HUES48 (cell line): ENCODE measurements around the gene GNG2.
"Not testable (repeated sequence)": the region's sequence is repeated elsewhere in the genome, so short reads cannot be mapped to it uniquely, and the experiment has no call there.

Experiments
- H3K27ac ChIP-seq: one replicate; pipeline ENCODE4 v1.7.0; 2013; ENCODE audit warnings: low read depth, low read length, inconsistent platforms
- H3K27me3 ChIP-seq: 2 replicates; pipeline ENCODE4 v1.6.1; 2013; ENCODE audit warnings: mild to moderate bottlenecking, low read length; ENCODE audit not compliant: control insufficient read depth, insufficient read depth
- H3K36me3 ChIP-seq: 2 replicates; pipeline ENCODE4 v1.6.1; 2013; ENCODE audit warnings: low read length; ENCODE audit not compliant: control insufficient read depth, insufficient read depth
- H3K4me1 ChIP-seq: 2 replicates; pipeline ENCODE4 v1.6.1; 2013; ENCODE audit warnings: mild to moderate bottlenecking, low read length; ENCODE audit not compliant: control insufficient read depth, insufficient read depth
- H3K4me3 ChIP-seq: 2 replicates; pipeline ENCODE4 v1.5.1; 2013; ENCODE audit warnings: mild to moderate bottlenecking, low read depth, low read length
- H3K9ac ChIP-seq: 2 replicates; pipeline ENCODE4 v1.6.1; 2013; ENCODE audit warnings: mild to moderate bottlenecking, low read depth, low read length, moderate library complexity
- H3K9me3 ChIP-seq: 2 replicates; pipeline ENCODE4 v1.6.1; 2013; ENCODE audit warnings: low read length; ENCODE audit not compliant: control insufficient read depth, insufficient read depth

Gene GNG2

DNA sequence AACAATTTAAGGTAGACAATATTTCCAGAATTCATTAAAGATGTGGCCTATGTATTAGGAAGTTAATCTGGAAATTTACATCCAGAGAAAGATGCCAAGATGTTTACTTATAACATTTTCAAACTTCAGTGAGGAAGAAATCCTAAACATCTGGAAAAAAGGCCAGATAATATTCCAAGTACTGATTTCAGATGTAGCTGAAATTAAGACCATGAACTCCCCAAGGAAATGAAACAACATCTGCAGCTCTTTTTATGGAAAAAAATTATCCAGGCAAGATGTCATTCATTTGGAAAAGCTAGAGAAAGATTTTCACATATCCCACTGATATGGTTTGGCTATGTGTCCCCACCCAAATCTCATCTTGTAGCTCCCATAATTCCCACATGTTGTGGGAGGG lies 35.0 kb downstream of the GNG2 start:
- H3K4me3 ChIP-seq: no peak overlapping the region
- no peak overlapping the region for H3K27ac ChIP-seq
- no peaks in the 10 kb centered on the region for H3K9me3 ChIP-seq
- H3K36me3 ChIP-seq: no peaks in the 10 kb centered on the region
- no peaks in the 10 kb centered on the region for H3K27me3 ChIP-seq
- H3K4me1 ChIP-seq: no peaks in the 10 kb centered on the region
- H3K9ac ChIP-seq: no peak overlapping the region

DNA sequence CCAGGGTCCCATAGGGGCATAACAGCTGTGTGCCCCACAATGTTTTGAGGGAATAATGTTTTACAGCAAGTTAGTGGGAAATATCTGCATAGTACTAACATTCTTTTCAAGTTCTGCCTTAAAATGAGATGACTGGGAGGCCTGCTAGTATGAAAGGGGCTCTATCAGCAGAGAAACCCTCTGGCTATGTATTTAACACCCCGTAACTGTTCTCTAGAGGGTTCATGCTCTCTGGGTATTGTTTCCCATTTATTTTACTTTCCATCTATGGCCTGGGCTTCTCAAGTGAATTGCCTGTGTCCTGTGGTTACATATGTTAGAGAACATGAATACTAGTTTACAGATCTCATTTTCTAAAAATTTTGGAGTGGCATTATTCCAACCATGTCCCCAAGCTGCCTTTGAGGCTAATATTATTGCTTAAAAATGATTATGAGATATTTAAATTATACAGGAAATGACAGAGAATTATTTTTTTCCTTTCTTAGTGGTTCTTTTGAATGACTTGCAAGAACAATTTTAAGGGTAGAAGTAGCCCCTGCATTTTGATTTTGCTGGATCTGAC lies 37.5 kb downstream of the GNG2 start:
- Histone ChIP-seq H3K4me3 (no peak overlapping the region), H3K27ac (no peak overlapping the region), H3K36me3 (no peaks in the 10 kb centered on the region), H3K9ac (no peak overlapping the region), H3K27me3 (no peaks in the 10 kb centered on the region), H3K9me3 (no peaks in the 10 kb centered on the region), H3K4me1 (no peaks in the 10 kb centered on the region)

- H3K4me1 ChIP-seq: no peaks in the 10 kb centered on the region
- H3K4me3 ChIP-seq: no peak overlapping the region
- H3K9ac ChIP-seq: no peak overlapping the region
- no peaks in the 10 kb centered on the region for H3K27me3 ChIP-seq
- H3K36me3 ChIP-seq: no peaks in the 10 kb centered on the region
- no peaks in the 10 kb centered on the region for H3K9me3 ChIP-seq
- H3K27ac ChIP-seq: no peak overlapping the region
Measured at GRCh38 chr14:51901475-51902024, 41.1 kb downstream of the GNG2 start.

- H3K4me1 ChIP-seq, H3K36me3 ChIP-seq, H3K27ac ChIP-seq, H3K9me3 ChIP-seq, H3K27me3 ChIP-seq, H3K4me3 ChIP-seq, H3K9ac ChIP-seq: not testable (repeated sequence)
Measured at GRCh38 chr14:51905656-51906121, 45.3 kb downstream of the GNG2 start.

DNA sequence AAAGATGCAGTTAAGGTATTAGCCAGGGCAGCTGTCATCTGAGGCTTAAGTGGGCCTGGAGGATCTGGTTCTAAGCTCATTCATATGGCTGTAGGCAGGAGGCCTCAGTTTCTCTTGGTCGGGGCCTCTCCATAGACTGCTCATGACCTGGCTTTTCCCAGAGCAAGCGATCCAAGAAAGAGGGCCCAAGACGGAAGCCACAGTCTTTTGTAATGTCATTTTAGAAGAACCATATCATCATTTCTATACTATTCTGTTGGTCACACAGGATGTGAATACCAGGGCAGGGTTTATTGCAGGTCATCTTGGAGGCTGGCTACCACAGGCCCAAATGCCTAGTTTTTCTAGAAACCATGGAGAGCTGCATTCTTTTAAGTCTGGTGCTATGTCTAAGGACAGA lies 47.7 kb downstream of the GNG2 start:
- Histone ChIP-seq H3K9me3 (no peaks in the 10 kb centered on the region), H3K36me3 (no peaks in the 10 kb centered on the region), H3K4me3 (no peak overlapping the region), H3K4me1 (no peaks in the 10 kb centered on the region), H3K27ac (no peak overlapping the region), H3K27me3 (no peaks in the 10 kb centered on the region), H3K9ac (no peak overlapping the region)

DNA sequence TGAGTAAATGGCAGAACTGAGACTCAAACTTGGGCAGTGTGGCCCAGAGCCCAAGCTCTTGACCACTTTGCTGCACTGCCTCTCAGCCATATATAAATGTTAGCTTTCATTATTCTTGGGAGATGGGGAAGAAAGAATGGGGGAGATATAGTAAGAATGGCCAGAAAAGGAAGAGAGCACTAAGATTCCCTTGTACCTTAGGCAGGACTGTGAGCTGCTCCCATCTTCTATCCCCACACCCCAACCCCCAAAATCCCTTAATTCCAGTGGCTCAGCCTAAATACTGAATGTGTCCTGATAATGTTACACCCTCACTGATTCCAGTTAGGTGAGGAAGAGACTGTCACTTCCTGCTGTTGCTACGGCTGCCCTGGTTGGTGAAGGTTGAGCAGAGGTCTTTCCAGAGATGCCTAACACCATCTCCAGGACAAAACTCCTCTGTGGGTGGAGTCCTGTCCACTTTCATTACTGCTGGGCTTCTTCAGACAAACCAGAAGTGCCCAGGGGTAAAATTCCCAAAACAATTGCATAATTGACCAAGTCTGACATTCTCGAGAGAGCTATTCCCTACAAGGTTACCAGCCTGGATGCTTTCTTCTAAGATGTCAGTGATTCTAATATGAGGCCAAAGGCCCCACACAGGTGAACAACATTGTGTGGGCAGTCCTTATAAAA lies 51.8 kb downstream of the GNG2 start:
- Histone ChIP-seq H3K36me3 (no peaks in the 10 kb centered on the region), H3K27ac (no peak overlapping the region), H3K27me3 (no peaks in the 10 kb centered on the region), H3K9me3 (no peaks in the 10 kb centered on the region), H3K4me3 (no peak overlapping the region), H3K4me1 (no peaks in the 10 kb centered on the region), H3K9ac (no peak overlapping the region)

GRCh38 chr14:51914310-51914709 lies 53.9 kb downstream of the GNG2 start:
- no peaks in the 10 kb centered on the region for H3K36me3 ChIP-seq
- H3K4me1 ChIP-seq: no peaks in the 10 kb centered on the region
- no peak overlapping the region for H3K4me3 ChIP-seq
- H3K27me3 ChIP-seq: no peaks in the 10 kb centered on the region
- no peak overlapping the region for H3K9ac ChIP-seq
- no peaks in the 10 kb centered on the region for H3K9me3 ChIP-seq
- H3K27ac ChIP-seq: no peak overlapping the region

DNA sequence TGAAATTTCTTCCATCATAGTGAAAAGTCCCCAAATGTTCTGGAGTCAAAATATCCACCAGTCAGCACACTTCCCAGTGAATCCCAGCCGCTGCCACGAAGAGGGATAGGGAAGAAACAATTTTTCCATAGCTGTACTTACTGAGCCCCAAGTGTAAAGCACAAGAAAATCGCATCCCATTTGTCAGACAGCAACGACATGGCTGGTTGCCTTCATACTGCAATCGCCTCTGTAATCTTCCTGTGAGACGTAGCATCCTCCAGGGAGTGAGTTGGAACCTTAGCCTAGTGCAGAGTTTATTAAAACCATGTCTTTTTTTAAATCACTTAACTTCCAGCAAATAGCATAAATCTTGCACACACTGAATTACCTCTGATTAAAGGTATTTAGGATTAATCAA lies 56.8 kb downstream of the GNG2 start:
- no peaks in the 10 kb centered on the region for H3K9me3 ChIP-seq
- H3K27me3 ChIP-seq: no peaks in the 10 kb centered on the region
- H3K4me1 ChIP-seq: no peaks in the 10 kb centered on the region
- no peak overlapping the region for H3K9ac ChIP-seq
- no peak overlapping the region for H3K4me3 ChIP-seq
- no peak overlapping the region for H3K27ac ChIP-seq
- H3K36me3 ChIP-seq: no peaks in the 10 kb centered on the region

DNA sequence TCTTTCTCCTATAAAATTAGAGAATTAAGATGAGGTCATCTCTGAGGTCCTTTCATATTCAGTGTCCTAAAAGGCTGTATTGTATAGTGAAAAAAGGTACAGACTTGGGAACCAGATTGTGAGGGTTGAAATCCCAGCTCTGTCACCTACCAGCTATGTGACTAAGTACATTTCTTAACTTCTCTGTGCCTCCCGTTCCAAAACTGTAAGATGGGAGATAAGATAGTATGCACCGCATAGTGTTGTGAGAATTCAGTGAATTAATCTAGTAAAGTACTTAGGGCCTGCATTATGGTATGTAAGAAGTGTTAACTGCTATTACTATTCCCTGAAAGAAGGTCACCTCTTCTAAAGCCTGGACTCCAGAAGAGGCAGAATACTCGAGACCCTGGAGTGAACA lies 60.6 kb downstream of the GNG2 start:
- Histone ChIP-seq H3K9me3 (no peaks in the 10 kb centered on the region), H3K27ac (no peak overlapping the region), H3K4me3 (no peak overlapping the region), H3K36me3 (no peaks in the 10 kb centered on the region), H3K27me3 (no peaks in the 10 kb centered on the region), H3K9ac (no peak overlapping the region), H3K4me1 (peaks cover 8% of the 10 kb centered on the region; the same call in 1 of the 2 replicates)

DNA sequence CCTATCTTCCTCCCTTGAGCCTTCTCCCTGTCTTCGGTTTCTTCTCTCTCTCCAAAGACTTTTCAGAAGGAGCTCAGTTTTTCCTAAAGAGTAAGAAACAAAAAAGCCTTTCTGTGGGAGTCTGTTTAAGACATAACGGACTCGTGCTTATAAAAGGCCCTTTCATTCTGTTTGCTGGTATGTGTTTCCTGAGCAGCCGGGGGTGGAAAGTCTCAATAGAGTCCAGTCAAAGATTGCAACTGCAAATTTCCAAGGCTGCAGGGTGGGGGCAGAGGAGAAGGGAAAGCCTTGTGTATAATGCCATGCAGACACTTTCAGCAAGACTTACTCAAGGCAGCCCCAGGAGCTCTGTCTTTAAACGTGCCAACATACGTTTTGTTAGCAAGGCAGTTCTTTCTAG lies 62.2 kb downstream of the GNG2 start:
- Histone ChIP-seq H3K4me1 (peaks cover 8% of the 10 kb centered on the region; the same call in 1 of the 2 replicates), H3K36me3 (no peaks in the 10 kb centered on the region), H3K27me3 (no peaks in the 10 kb centered on the region), H3K4me3 (no peak overlapping the region), H3K9me3 (no peaks in the 10 kb centered on the region), H3K27ac (peak overlapping the region; percentile 14), H3K9ac (no peak overlapping the region)

- no peak overlapping the region for H3K4me3 ChIP-seq
Measured at GRCh38 chr14:51924600-51924999, 64.2 kb downstream of the GNG2 start.

More at GRCh38 chr14:51924600-51924999, 64.2 kb downstream of the GNG2 start:
- Histone ChIP-seq H3K9ac (no peak overlapping the region), H3K9me3 (no peaks in the 10 kb centered on the region), H3K27me3 (no peaks in the 10 kb centered on the region), H3K27ac (no peak overlapping the region), H3K4me1 (peaks cover 8% of the 10 kb centered on the region; the same call in 1 of the 2 replicates), H3K36me3 (no peaks in the 10 kb centered on the region)
